Left lung (tissue), 10 donors: ENCODE results near the gene CYFIP2. TPM values are rescaled to one million over a fixed set of nuclear protein-coding genes. Genes with fewer than 3 reads are reported as not detected.

Source experiments
- ATAC-seq: fragments of 200-7000 bp; cut with Tn5 transposase; one replicate; pipeline ENCODE4 v1.9.1; 2020; ENCODE audit warnings: moderate library complexity
- DNase-seq, 4 donors: peaks; one replicate each; pipeline ENCODE4 v3.0.0-alpha.2; 2013 to 2020
- H3K27ac ChIP-seq, 2 donors: fragments of 200-600 bp; sonication (generic) in 1 of 2; one replicate each; pipeline versions ENCODE4 v1.5.0 to v1.8.0; 2020 to 2021
- H3K27me3 ChIP-seq, 2 donors: fragments of 200-600 bp; sonication (generic) in 1 of 2; one replicate each; pipeline versions ENCODE4 v1.5.0 to v1.8.0; 2020 to 2021
- H3K36me3 ChIP-seq, 2 donors: fragments of 200-600 bp; sonication (generic) in 1 of 2; one replicate each; pipeline versions ENCODE4 v1.5.0 to v1.8.0; 2020 to 2021
- H3K4me1 ChIP-seq, 2 donors: fragments of 200-600 bp; one replicate each; pipeline ENCODE4 v1.8.0; 2021
- H3K4me3 ChIP-seq, 2 donors: fragments of 200-600 bp; sonication (generic) in 1 of 2; one replicate each; pipeline versions ENCODE4 v1.5.0 to v1.8.0; 2020 to 2021; ENCODE audit warnings: mild to moderate bottlenecking in 1 of 2
- H3K9me3 ChIP-seq, 2 donors: fragments of 200-600 bp; sonication (generic) in 1 of 2; one replicate each; pipeline versions ENCODE4 v1.5.0 to v1.8.0; 2020 to 2021
- CTCF ChIP-seq, 2 donors: fragments of 200-600 bp; sonication (generic) in 1 of 2; IDR thresholded peaks; one replicate each; pipeline versions ENCODE4 v1.5.0 to v1.8.0; 2021; ENCODE audit warnings: antibody characterized with exemption in 2 of 2
- intact Hi-C, 2 donors: fragments of 100-400 bp; cut with DNase I; formaldehyde crosslinking; loops; one replicate each; pipeline versions ENCODE4 v1.11.2 to v1.14.2; 2022
- polyA plus RNA-seq, 6 donors: library from polyadenylated mRNA; unstranded; fragments of 120-200 nt; gene quantifications; one replicate each; pipeline ENCODE4 v1.2.1, GENCODE V29; 2013; ENCODE audit not compliant: insufficient read length in 6 of 6
- total RNA-seq, 2 donors: library from RNA; stranded (reverse); fragmentation: NEBNext Ultra II Directional; extraction: Animal tissue kit (Norgen Biotek cat#: 25700); gene quantifications; one replicate each; pipeline ENCODE4 v1.2.1, GENCODE V29; 2021
- donor health status: DM: no; HTN: yes; CAD: no.
- donor health status: DM: no; HTN: no; CAD: no.

Gene CYFIP2
- total and polyA plus RNA-seq, 8 donors, result 25.6 to 63.4 (median 31.2) TPM

- peaks cover 0 to 82% of the 10 kb centered on the region in 2 donors for H3K36me3 ChIP-seq
- H3K27me3 ChIP-seq, result no peaks in the 10 kb centered on the region
- ATAC-seq, result no peak
- no peak for TF ChIP-seq CTCF (IDR thresholded peaks at IDR 0.05)
- no peak overlapping the region for H3K4me3 ChIP-seq
- H3K9me3 ChIP-seq, result no peaks in the 10 kb centered on the region
- no peaks in the 10 kb centered on the region for H3K4me1 ChIP-seq
- DNase-seq, result no peak
- intact Hi-C loops, result no loop called here
- no peak overlapping the region for H3K27ac ChIP-seq
These were observed 122.3 kb downstream of the CYFIP2 start for GRCh38 chr5:157388111-157388710.

GRCh38 chr5:157389103-157389502 is 123.2 kb downstream of the CYFIP2 start:
- no peak overlapping the region for H3K27ac ChIP-seq
- H3K36me3 ChIP-seq, result peaks cover 0 to 79% of the 10 kb centered on the region in 2 donors
- intact Hi-C loops, result no loop called here
- ATAC-seq (no peak), DNase-seq (peak in 1 of 4 donors; percentile 68)
- no peaks in the 10 kb centered on the region for H3K9me3 ChIP-seq
- no peak overlapping the region for H3K4me3 ChIP-seq
- H3K27me3 ChIP-seq, result no peaks in the 10 kb centered on the region
- no peaks in the 10 kb centered on the region for H3K4me1 ChIP-seq
- no peak for TF ChIP-seq CTCF (IDR thresholded peaks at IDR 0.05)

GRCh38 chr5:157390133-157390532 is 124.2 kb downstream of the CYFIP2 start:
- intact Hi-C loops, result no loop called here
- no peak for TF ChIP-seq CTCF (IDR thresholded peaks at IDR 0.05)
- Histone ChIP-seq H3K27ac (no peak overlapping the region), H3K4me3 (no peak overlapping the region), H3K27me3 (no peaks in the 10 kb centered on the region), H3K4me1 (no peaks in the 10 kb centered on the region), H3K36me3 (peaks cover 0 to 69% of the 10 kb centered on the region in 2 donors), H3K9me3 (no peaks in the 10 kb centered on the region)
- no peak for ATAC-seq
- DNase-seq, result no peak

GRCh38 chr5:157390551-157391297 is 124.8 kb downstream of the CYFIP2 start:
- H3K27ac ChIP-seq, result peak overlapping the region in 1 of 2 donors; percentile 20
- intact Hi-C loops, result no loop called here
- peaks cover 0 to 63% of the 10 kb centered on the region in 2 donors for H3K36me3 ChIP-seq

More at GRCh38 chr5:157390551-157391297, 124.8 kb downstream of the CYFIP2 start:
- H3K9me3 ChIP-seq, result no peaks in the 10 kb centered on the region
- H3K4me3 ChIP-seq, result no peak overlapping the region
- TF ChIP-seq CTCF (IDR thresholded peaks at IDR 0.05), result no peak
- H3K4me1 ChIP-seq, result no peaks in the 10 kb centered on the region
- DNase-seq (peak in 2 of 4 donors; percentile 71 to 72), ATAC-seq (peak; percentile 92)
- no peaks in the 10 kb centered on the region for H3K27me3 ChIP-seq
